ENCODE results near the gene CD163.

The CD163 gene

GRCh38 chr12:7434670-7435069, 68.9 kb downstream of the CD163 start:
- TF ChIP-seq POLR2A (IDR thresholded peaks at IDR 0.05; ENCODE audit: low read length) (no peak), GATA1 (IDR thresholded peaks at IDR 0.05; ENCODE audit: low read depth, low read length) (no peak)
- no peak for DNase-seq

DNA sequence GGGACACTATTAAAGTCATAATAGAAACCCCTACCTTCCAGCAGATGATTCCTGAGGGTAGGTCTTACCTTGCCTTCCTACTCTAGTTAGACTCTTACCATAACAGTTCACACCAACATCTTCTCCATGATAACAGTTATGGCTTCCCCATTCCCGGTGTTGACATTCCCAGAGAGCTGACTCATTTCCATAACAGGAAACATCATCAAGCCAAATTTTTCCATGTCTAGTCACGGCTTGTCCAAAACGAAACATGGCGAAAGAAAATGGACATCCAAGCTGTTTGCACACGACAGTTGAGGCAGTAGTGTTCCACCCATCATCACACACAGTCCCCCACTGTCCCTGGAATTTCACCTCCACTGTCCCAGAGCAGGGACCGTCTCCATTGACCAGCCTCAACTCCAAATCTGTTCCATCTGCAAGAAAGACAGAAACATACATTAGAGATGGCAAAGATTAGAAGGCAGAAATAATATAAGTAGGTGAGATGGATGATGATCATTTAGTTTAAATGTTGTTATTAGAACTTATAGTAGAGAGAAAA, 70.2 kb downstream of the CD163 start:
- TF ChIP-seq POLR2A (IDR thresholded peaks at IDR 0.05; ENCODE audit: low read length), result no peak
- TF ChIP-seq GATA1 (IDR thresholded peaks at IDR 0.05; ENCODE audit: low read depth, low read length), result no peak
- DNase-seq, result no peak

GRCh38 chr12:7431993-7432685, 71.4 kb downstream of the CD163 start:
- TF ChIP-seq GATA1 (IDR thresholded peaks at IDR 0.05; ENCODE audit: low read depth, low read length) (no peak), POLR2A (IDR thresholded peaks at IDR 0.05; ENCODE audit: low read length) (no peak)
- DNase-seq, result no peak
